ENCODE measurements around the gene CYP1A2. TPM values are rescaled to one million over a fixed set of nuclear protein-coding genes. Genes with fewer than 3 reads are reported as not detected.

The CYP1A2 gene, protein sequence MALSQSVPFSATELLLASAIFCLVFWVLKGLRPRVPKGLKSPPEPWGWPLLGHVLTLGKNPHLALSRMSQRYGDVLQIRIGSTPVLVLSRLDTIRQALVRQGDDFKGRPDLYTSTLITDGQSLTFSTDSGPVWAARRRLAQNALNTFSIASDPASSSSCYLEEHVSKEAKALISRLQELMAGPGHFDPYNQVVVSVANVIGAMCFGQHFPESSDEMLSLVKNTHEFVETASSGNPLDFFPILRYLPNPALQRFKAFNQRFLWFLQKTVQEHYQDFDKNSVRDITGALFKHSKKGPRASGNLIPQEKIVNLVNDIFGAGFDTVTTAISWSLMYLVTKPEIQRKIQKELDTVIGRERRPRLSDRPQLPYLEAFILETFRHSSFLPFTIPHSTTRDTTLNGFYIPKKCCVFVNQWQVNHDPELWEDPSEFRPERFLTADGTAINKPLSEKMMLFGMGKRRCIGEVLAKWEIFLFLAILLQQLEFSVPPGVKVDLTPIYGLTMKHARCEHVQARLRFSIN
- not detected in 2 replicates for total RNA-seq

GRCh38 chr15:74748322-74748946 is at the start of gene CYP1A2:
Gene CYP1A2 (plus strand): TSS chr15:74748845. CDS start chr15:74749739, 894 bp downstream.

GRCh38 chr15:74725225-74725774 is 23.3 kb upstream of the CYP1A2 start, which contains the start of gene CYP1A1:
Gene CYP1A1 (minus strand): TSS chr15:74725528. CDS start chr15:74723097, 2,431 bp downstream.

GRCh38 chr15:74781431-74782258 is 33.0 kb downstream of the CYP1A2 start, which contains the start of gene CSK:
Gene CSK (plus strand): TSS chr15:74782080. CDS start chr15:74798298, 16,218 bp downstream.

Small RNAs within 50 kb of the gene (small RNA-seq; reads per million reads assigned to genes)
- not detected for gene MIR4513

Other genes starting within 250 kb of the CYP1A2 start
- gene ARID3B, start 207.6 kb upstream of the CYP1A2 start, total RNA-seq: 4.1 and 6.5 TPM in 2 replicates
- gene CLK3, start 133.0 kb upstream of the CYP1A2 start, total RNA-seq: 41.5 and 67.8 TPM in 2 replicates
- 18.3 and 20.1 TPM in 2 replicates for gene EDC3, start 52.8 kb upstream of the CYP1A2 start, total RNA-seq
- gene CYP1A1, start 23.3 kb upstream of the CYP1A2 start, total RNA-seq: 0.93 and 4.5 TPM in 2 replicates
- 37.5 and 47.6 TPM in 2 replicates for gene CSK, start 33.2 kb downstream of the CYP1A2 start, total RNA-seq
- under 0.01 and 0.07 TPM in 2 replicates for gene LMAN1L, start 64.0 kb downstream of the CYP1A2 start, total RNA-seq
- not detected in 2 replicates for gene CPLX3, start 77.8 kb downstream of the CYP1A2 start, total RNA-seq
- 23.4 and 23.8 TPM in 2 replicates for gene ULK3, start 94.3 kb downstream of the CYP1A2 start, total RNA-seq
- gene SCAMP2, start 124.5 kb downstream of the CYP1A2 start, total RNA-seq: 32.3 and 36.0 TPM in 2 replicates
- gene MPI, start 141.2 kb downstream of the CYP1A2 start, total RNA-seq: 55.3 and 71.4 TPM in 2 replicates
- 36.8 and 37.6 TPM in 2 replicates for gene FAM219B, start 158.0 kb downstream of the CYP1A2 start, total RNA-seq
- gene COX5A, start 189.2 kb downstream of the CYP1A2 start, total RNA-seq: 83.5 and 88.3 TPM in 2 replicates
- 16.2 and 20.9 TPM in 2 replicates for gene RPP25, start 207.9 kb downstream of the CYP1A2 start, total RNA-seq
- 8.2 and 16.9 TPM in 2 replicates for gene SCAMP5, start 246.7 kb downstream of the CYP1A2 start, total RNA-seq

All from thoracic aorta endothelial cell (primary cell).